CD4-positive, CD25-positive, alpha-beta regulatory T cell (primary cell): Measurements from ENCODE around the gene GPR89B. TPM values are rescaled to one million over a fixed set of nuclear protein-coding genes. Genes with fewer than 3 reads are reported as not detected.
"Not testable (repeated sequence)": the region's sequence is repeated elsewhere in the genome, so short reads cannot be mapped to it uniquely, and the experiment has no call there.

Experiments used
- ATAC-seq, 2 donors: fragments of 150-1000 bp; cut with Tn5 transposase; one replicate each; pipeline ENCODE4 v1.10.0; 2021; ENCODE audit warnings: low read depth in 2 of 2, moderate number of reproducible peaks in 2 of 2, moderate library complexity in 1 of 2
- DNase-seq, 3 donors: peaks; one replicate each; pipeline versions ENCODE4 v3.0.0 to v3.0.0-alpha.2; 2012 to 2022; ENCODE audit warnings: mixed read lengths in 1 of 3
- H3K27ac ChIP-seq: one replicate; pipeline ENCODE4 v1.7.0; 2013; ENCODE audit warnings: mild to moderate bottlenecking, low read length; ENCODE audit not compliant: insufficient read depth, poor library complexity, severe bottlenecking
- H3K27me3 ChIP-seq: one replicate; pipeline ENCODE4 v1.7.0; 2013; ENCODE audit warnings: low read length; ENCODE audit not compliant: control insufficient read depth, insufficient read depth
- H3K36me3 ChIP-seq: one replicate; pipeline ENCODE4 v1.7.0; 2013; ENCODE audit warnings: mild to moderate bottlenecking, low read length, moderate library complexity; ENCODE audit not compliant: control insufficient read depth, insufficient read depth
- H3K4me1 ChIP-seq: 2 replicates; pipeline ENCODE4 v1.7.0; 2013; ENCODE audit warnings: mild to moderate bottlenecking, low read length; ENCODE audit not compliant: insufficient read depth, control insufficient read depth, poor library complexity, severe bottlenecking
- H3K4me3 ChIP-seq: one replicate; pipeline ENCODE4 v1.7.0; 2013; ENCODE audit warnings: low read depth, mild to moderate bottlenecking, low read length, moderate library complexity
- H3K9me3 ChIP-seq, 2 experiments: 1 replicate in 1 of 2; 2 replicates in 1 of 2; pipeline ENCODE4 v1.7.0; 2013; ENCODE audit warnings: low read length in 2 of 2, mild to moderate bottlenecking in 1 of 2, moderate library complexity in 1 of 2; ENCODE audit not compliant: control insufficient read depth in 2 of 2
- H3K27ac Mint-ChIP-seq, 3 donors: one replicate each; pipeline ENCODE4 v1.8.0; 2020 to 2022; ENCODE audit warnings: mild to moderate bottlenecking in 3 of 3, mixed read lengths in 3 of 3, moderate library complexity in 2 of 3
- H3K27me3 Mint-ChIP-seq: one replicate; pipeline ENCODE4 v1.8.0; 2022; ENCODE audit warnings: mild to moderate bottlenecking, mixed read lengths
- H3K36me3 Mint-ChIP-seq: one replicate; pipeline ENCODE4 v1.8.0; 2020; ENCODE audit warnings: mixed read lengths
- H3K4me1 Mint-ChIP-seq, 4 donors: one replicate each; pipeline ENCODE4 v1.8.0; 2020 to 2022; ENCODE audit warnings: mixed read lengths in 4 of 4, mild to moderate bottlenecking in 1 of 4
- H3K4me3 Mint-ChIP-seq, 4 donors: one replicate each; pipeline ENCODE4 v1.8.0; 2020 to 2022; ENCODE audit warnings: mild to moderate bottlenecking in 4 of 4, mixed read lengths in 4 of 4, moderate library complexity in 3 of 4
- H3K9me3 Mint-ChIP-seq, 7 donors: one replicate each; pipeline ENCODE4 v1.8.0; 2020 to 2022; ENCODE audit warnings: mixed read lengths in 7 of 7, mild to moderate bottlenecking in 3 of 7, moderate library complexity in 2 of 7
- polyA plus RNA-seq, 4 donors: library from polyadenylated mRNA; unstranded; fragments of 300-500 nt; fragmentation: Illumina TruSeq; gene quantifications; one replicate each; pipeline ENCODE4 v1.2.3, GENCODE V29; 2021
- total RNA-seq: library from RNA; stranded (reverse); gene quantifications from one replicate; pipeline ENCODE4 v1.2.3, GENCODE V29; 2022

GPR89B gene
- total and polyA plus RNA-seq, 5 donors from 2014 or later, result 19.1 to 22.6 (median 19.5) TPM

DNA sequence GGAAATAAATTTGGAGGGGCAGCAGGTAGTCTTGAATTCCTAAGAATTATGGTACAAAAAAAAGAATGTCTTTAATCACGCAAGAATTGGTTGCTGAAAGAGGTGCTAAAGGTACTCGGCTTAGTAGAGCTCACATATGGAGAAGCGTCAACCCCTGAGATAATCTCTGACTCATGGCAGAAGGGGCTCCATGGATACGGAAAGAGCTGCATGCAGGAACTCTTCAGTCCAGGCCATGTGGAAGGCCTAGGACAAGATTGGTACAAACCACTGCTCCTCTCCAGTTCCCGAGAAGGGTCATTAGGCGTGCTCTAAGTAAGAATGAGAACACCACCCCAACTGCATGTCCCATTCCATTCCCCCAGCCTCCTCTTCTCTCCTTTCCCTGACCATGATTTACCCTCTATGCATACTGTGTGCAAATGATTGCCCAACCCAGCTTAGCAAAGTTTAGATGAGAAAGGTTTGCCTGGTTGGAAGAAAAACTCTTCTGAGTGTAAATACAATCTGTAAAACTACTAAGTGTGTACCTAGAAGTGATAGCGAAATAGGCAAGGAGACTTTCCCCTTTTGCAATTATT is 14.8 kb upstream of the GPR89B start:
- H3K4me1 ChIP-seq, result no peaks in the 10 kb centered on the region
- H3K4me3 ChIP-seq, result no peak overlapping the region
- no peak for DNase-seq
- no peak overlapping the region for H3K4me3 Mint-ChIP-seq
- peaks cover 12% of the 10 kb centered on the region for H3K27me3 ChIP-seq
- ATAC-seq, result no peak
- peaks cover 45% of the 10 kb centered on the region for H3K27me3 Mint-ChIP-seq
- H3K27ac ChIP-seq, result no peak overlapping the region
- H3K27ac Mint-ChIP-seq, result no peak overlapping the region
- H3K36me3 Mint-ChIP-seq, result no peaks in the 10 kb centered on the region
- no peaks in the 10 kb centered on the region for H3K4me1 Mint-ChIP-seq
- no peaks in the 10 kb centered on the region for H3K36me3 ChIP-seq
- H3K9me3 Mint-ChIP-seq, result peaks cover 0 to 3% (median 0%) of the 10 kb centered on the region in 7 donors
- H3K9me3 ChIP-seq, result no peaks in the 10 kb centered on the region

GRCh38 chr1:147919896-147920295 is 8.3 kb upstream of the GPR89B start:
- Histone ChIP-seq H3K36me3 (no peaks in the 10 kb centered on the region), H3K9me3 (no peaks in the 10 kb centered on the region), H3K4me3 (no peak overlapping the region), H3K4me1 (no peaks in the 10 kb centered on the region), H3K27ac (no peak overlapping the region), H3K27me3 (peaks cover 10% of the 10 kb centered on the region)
- H3K27me3 Mint-ChIP-seq, result peaks cover 32% of the 10 kb centered on the region
- H3K9me3 Mint-ChIP-seq, result peaks cover 0 to 3% (median 0%) of the 10 kb centered on the region in 7 donors
- DNase-seq (no peak), ATAC-seq (no peak)
- H3K36me3 Mint-ChIP-seq, result no peaks in the 10 kb centered on the region
- no peaks in the 10 kb centered on the region for H3K4me1 Mint-ChIP-seq
- no peak overlapping the region for H3K4me3 Mint-ChIP-seq
- H3K27ac Mint-ChIP-seq, result no peak overlapping the region

DNA sequence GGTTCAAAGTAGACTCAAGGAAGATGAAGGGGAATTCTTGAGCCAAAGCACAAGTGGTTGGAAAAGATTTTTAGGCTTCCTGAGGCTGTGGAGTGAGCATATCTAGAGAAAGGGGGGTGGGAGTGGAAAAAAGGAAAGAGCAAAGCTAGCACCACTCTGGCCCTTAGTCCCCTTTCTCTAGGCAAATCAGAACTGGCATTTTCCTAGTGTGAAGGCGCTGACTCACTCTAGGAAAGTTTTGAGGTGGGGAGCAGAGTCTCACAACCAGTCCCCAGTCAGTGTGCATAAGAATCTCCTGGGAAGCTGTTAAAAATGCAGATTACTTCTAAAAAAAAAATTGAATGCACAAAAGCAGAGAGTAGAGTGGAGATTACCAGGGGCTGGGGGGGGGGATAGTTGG is 3.4 kb upstream of the GPR89B start:
- Mint-ChIP-seq H3K4me1 (peaks cover 0 to 5% (median 1%) of the 10 kb centered on the region in 4 donors), H3K27ac (no peak overlapping the region), H3K36me3 (no peaks in the 10 kb centered on the region), H3K4me3 (peak overlapping the region in 2 of 4 donors; percentile 17 to 43), H3K27me3 (peaks cover 10% of the 10 kb centered on the region), H3K9me3 (no peaks in the 10 kb centered on the region)
- H3K27ac ChIP-seq, result no peak overlapping the region
- no peaks in the 10 kb centered on the region for H3K4me1 ChIP-seq
- H3K27me3 ChIP-seq, result no peaks in the 10 kb centered on the region
- H3K4me3 ChIP-seq, result no peak overlapping the region
- no peaks in the 10 kb centered on the region for H3K9me3 ChIP-seq
- H3K36me3 ChIP-seq, result no peaks in the 10 kb centered on the region
- ATAC-seq (no peak), DNase-seq (no peak)

DNA sequence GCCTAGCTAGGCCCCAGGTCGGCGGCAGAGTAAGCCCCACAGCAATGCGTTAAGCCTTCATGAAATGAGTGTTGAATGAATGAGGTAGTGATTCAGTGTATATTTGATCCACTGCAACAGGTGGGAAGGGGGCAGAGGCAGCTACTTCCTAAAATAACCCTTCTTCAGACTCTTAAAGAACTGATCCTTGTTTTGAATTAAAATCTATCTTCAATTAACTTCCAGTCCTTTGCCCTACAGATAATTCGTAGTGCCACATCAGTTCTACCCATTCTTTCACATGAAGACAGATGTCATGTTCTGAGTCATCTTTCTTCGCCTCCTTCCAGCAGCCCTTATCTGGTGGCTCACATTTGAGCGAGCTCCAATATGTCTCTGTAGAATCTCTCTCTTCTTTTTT is 1.0 kb upstream of the GPR89B start:
- H3K4me1 ChIP-seq, H3K9me3 Mint-ChIP-seq, H3K27ac ChIP-seq, H3K27me3 Mint-ChIP-seq, ATAC-seq, H3K4me3 ChIP-seq, DNase-seq, H3K27ac Mint-ChIP-seq, H3K9me3 ChIP-seq, H3K36me3 ChIP-seq, H3K36me3 Mint-ChIP-seq, H3K27me3 ChIP-seq, H3K4me3 Mint-ChIP-seq: not testable (repeated sequence)
- H3K4me1 Mint-ChIP-seq, result peaks cover 5 to 27% (median 15%) of the 10 kb centered on the region in 4 donors

DNA sequence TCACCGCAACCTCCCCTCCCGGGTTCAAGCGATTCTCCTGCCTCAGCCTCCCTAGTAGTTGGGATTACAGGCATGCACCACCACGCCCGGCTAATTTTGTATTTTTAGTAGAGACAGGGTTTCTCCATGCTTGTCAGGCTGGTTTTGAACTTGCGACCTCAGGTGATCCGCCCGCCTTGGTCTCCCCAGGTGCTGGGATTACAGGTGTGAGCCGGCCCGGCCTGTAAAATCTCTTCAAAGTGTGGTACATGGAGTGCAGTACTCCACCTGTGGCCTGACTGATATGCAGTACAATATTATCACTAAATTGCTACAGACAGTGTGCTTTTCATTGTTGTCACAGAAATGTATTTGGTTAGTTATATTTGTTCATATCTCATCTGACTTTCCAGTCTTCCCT is 531 bp upstream of the GPR89B start:
- not testable (repeated sequence) for H3K27me3 Mint-ChIP-seq, ATAC-seq, H3K36me3 ChIP-seq, H3K4me3 ChIP-seq, H3K9me3 ChIP-seq, H3K9me3 Mint-ChIP-seq, H3K36me3 Mint-ChIP-seq, H3K27ac ChIP-seq, H3K27ac Mint-ChIP-seq, DNase-seq, H3K4me3 Mint-ChIP-seq, H3K4me1 ChIP-seq, H3K27me3 ChIP-seq
- peaks cover 10 to 32% (median 17%) of the 10 kb centered on the region in 4 donors for H3K4me1 Mint-ChIP-seq

- H3K27me3 ChIP-seq, H3K4me1 ChIP-seq, H3K9me3 ChIP-seq, H3K36me3 Mint-ChIP-seq, H3K4me3 ChIP-seq, H3K27me3 Mint-ChIP-seq, H3K36me3 ChIP-seq, ATAC-seq, H3K9me3 Mint-ChIP-seq, H3K27ac ChIP-seq, DNase-seq: not testable (repeated sequence)
- peak overlapping the region in 2 of 3 donors; percentile 39 to 76 for H3K27ac Mint-ChIP-seq
- peaks cover 10 to 37% (median 18%) of the 10 kb centered on the region in 4 donors for H3K4me1 Mint-ChIP-seq
- peak overlapping the region in 3 of 4 donors; percentile 36 to 76 (median 62) for H3K4me3 Mint-ChIP-seq
These were observed 2.9 kb downstream of the GPR89B start for GRCh38 chr1:147931137-147931536.

DNA sequence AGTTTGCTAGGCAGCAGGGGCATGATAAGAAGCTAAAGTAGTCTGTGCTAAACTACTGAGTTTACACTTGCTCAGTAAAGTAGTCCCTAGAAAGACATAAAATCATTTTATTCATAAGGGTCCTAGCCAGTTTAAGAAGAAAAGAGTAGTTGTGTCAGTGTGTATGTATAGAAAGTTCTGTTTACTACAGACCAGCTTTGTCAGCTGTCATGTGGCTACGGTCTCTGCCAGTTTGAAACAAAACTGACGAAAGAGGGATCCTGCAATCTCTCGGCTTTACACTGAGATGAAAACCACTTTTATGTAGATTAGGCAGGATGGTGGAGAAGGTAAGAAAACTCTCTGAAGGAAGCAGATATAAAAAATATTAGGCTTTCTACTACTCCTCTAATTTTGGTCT is 7.1 kb downstream of the GPR89B start:
- H3K4me1 Mint-ChIP-seq, result peaks cover 10 to 29% (median 14%) of the 10 kb centered on the region in 4 donors
- H3K36me3 Mint-ChIP-seq, H3K27me3 ChIP-seq, H3K27ac Mint-ChIP-seq, H3K4me3 ChIP-seq, H3K9me3 Mint-ChIP-seq, H3K36me3 ChIP-seq, DNase-seq, H3K9me3 ChIP-seq, ATAC-seq, H3K27ac ChIP-seq, H3K4me3 Mint-ChIP-seq, H3K4me1 ChIP-seq, H3K27me3 Mint-ChIP-seq: not testable (repeated sequence)

DNA sequence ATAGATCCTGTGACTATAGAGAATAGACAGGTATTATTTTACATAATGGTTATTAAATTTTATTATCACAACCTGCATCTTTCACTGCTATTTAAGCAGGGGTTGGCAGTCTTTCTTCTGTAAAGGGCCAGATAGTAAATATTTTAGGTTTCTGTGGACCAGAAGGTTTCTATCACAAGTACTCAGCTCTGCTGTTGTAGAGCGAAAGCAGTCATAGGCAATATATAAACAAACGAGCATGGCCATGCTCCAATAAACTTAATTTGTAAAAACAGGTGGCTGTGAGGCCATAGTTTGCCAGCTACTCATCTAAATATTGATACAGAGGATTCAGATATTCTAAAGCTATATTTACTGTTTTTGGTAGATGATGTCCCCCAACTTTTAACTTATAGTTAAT is 12.2 kb downstream of the GPR89B start:
- not testable (repeated sequence) for H3K9me3 ChIP-seq, DNase-seq, H3K27ac ChIP-seq, H3K27me3 ChIP-seq, ATAC-seq, H3K9me3 Mint-ChIP-seq, H3K4me1 Mint-ChIP-seq, H3K27me3 Mint-ChIP-seq, H3K4me3 ChIP-seq, H3K36me3 ChIP-seq, H3K4me1 ChIP-seq, H3K36me3 Mint-ChIP-seq, H3K4me3 Mint-ChIP-seq, H3K27ac Mint-ChIP-seq
